ENCODE data around the gene PATZ1. TPM values are rescaled to one million over a fixed set of nuclear protein-coding genes. Genes with fewer than 3 reads are reported as not detected.

The PATZ1 gene
- total and polyA plus RNA-seq, 2 donors (not counting 3 experiments of a cell fraction or from before 2014, with no cell fraction given) = 19.7 to 23.7 TPM

DNA sequence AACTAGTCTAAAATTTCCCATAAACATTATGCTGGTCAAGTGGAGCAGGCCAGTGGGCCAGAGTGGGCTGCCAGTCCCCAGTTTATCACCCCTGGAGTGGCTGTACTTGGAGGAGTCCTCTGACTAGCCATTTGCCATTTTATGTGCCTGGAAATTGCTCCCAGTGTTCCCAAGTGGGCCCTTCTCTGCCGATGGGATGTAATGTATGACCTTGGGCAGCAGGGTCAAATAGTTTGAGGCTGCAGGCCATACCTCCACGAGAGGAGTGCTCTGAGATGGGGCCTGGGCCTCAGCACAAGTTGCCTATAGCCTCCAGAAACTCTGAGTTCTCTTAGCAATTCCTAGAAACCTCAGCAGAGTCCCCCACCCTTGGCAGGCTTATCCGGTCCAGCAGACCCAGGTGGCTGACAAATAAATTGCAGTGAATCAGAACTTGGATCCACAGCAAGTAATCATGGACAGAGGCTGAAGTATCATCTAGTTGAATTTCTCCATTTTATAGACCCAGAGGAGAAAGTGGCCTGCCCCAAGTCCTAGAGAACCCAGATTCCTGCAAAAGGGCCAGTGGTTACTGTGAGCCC, 17.8 kb upstream of the PATZ1 start:
- no peaks in the 10 kb centered on the region for H3K4me1 ChIP-seq (ENCODE audit: control insufficient read depth, extremely low read depth, insufficient read depth, low read length)
- FAIRE-seq = no peak
- no peaks in the 10 kb centered on the region for H3K79me2 ChIP-seq (ENCODE audit: control insufficient read depth, insufficient read depth, low read length)
- no peak overlapping the region for H3K9ac ChIP-seq (replicated peaks; ENCODE audit: extremely low read depth, insufficient read depth, low read length)
- peaks cover 0 to 2% of the 10 kb centered on the region in 2 experiments for H3K27me3 ChIP-seq (ENCODE audit: control insufficient read depth in 2 of 2, insufficient read depth in 2 of 2, low read length in 2 of 2)
- no peaks in the 10 kb centered on the region for H4K20me1 ChIP-seq (replicated peaks; ENCODE audit: control insufficient read depth, extremely low read depth, insufficient read depth, low read length)
- no peaks in the 10 kb centered on the region for H3K36me3 ChIP-seq (ENCODE audit: control insufficient read depth in 2 of 2, extremely low read depth in 1 of 2, insufficient read depth in 2 of 2, low read length in 2 of 2)
- no peaks in the 10 kb centered on the region for H3K9me1 ChIP-seq (replicated peaks; ENCODE audit: control insufficient read depth, extremely low read depth, insufficient read depth, low read length)
- H3K4me2 ChIP-seq (ENCODE audit: insufficient read depth, low read length) = no peak overlapping the region
- no peak for TF ChIP-seq GATA2 (IDR thresholded peaks at IDR 0.05; ENCODE audit: insufficient read depth, insufficient read length, low read depth, low read length)
- TF ChIP-seq MAX (IDR thresholded peaks at IDR 0.05; ENCODE audit: insufficient read depth, insufficient read length) = no peak
- no peak for TF ChIP-seq POLR2AphosphoS5 (IDR thresholded peaks at IDR 0.05; ENCODE audit: insufficient read depth, low read depth, low read length)
- no peak for TF ChIP-seq FOS (IDR thresholded peaks at IDR 0.05; ENCODE audit: borderline replicate concordance, insufficient read depth, low read length)
- TF ChIP-seq JUN (IDR thresholded peaks at IDR 0.05; ENCODE audit: borderline replicate concordance, insufficient read depth, insufficient read length, low read depth) = no peak
- TF ChIP-seq, protein P1, sequence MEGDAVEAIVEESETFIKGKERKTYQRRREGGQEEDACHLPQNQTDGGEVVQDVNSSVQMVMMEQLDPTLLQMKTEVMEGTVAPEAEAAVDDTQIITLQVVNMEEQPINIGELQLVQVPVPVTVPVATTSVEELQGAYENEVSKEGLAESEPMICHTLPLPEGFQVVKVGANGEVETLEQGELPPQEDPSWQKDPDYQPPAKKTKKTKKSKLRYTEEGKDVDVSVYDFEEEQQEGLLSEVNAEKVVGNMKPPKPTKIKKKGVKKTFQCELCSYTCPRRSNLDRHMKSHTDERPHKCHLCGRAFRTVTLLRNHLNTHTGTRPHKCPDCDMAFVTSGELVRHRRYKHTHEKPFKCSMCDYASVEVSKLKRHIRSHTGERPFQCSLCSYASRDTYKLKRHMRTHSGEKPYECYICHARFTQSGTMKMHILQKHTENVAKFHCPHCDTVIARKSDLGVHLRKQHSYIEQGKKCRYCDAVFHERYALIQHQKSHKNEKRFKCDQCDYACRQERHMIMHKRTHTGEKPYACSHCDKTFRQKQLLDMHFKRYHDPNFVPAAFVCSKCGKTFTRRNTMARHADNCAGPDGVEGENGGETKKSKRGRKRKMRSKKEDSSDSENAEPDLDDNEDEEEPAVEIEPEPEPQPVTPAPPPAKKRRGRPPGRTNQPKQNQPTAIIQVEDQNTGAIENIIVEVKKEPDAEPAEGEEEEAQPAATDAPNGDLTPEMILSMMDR (IDR thresholded peaks at IDR 0.05; ENCODE audit: extremely low read depth in 1 of 2, insufficient read depth in 1 of 2, low read depth in 1 of 2, low read length in 2 of 2) = no peak
- TF ChIP-seq MYC (IDR thresholded peaks at IDR 0.05; ENCODE audit: low read depth, low read length) = no peak
- no peak for TF ChIP-seq EZH2 (IDR thresholded peaks at IDR 0.05; ENCODE audit: borderline replicate concordance, low read depth, low read length, severe bottlenecking)
- no peak for TF ChIP-seq POLR2A (IDR thresholded peaks at IDR 0.05; ENCODE audit: low read depth, low read length)
- dilution Hi-C loops (cut with MboI; ENCODE audit: extremely low pct_ligation_motif_present, low sequenced_read_pairs) (no loop called here), intact Hi-C loops (cut with micrococcal nuclease) (no loop called here)
- no TSS peak for BruUV-seq (replicated peaks)
- no peak overlapping the region for H2AFZ ChIP-seq (ENCODE audit: low read depth, low read length)
- no peak overlapping the region for H3K27ac ChIP-seq (ENCODE audit: insufficient read depth, low read depth, low read length)
- ChIA-PET CTCF (interaction anchor here (1.1 kb wide), 1 partner anchor 13 kb away, joined by 3 read pairs; no protein-coding TSS in a partner anchor), POLR2A (no interaction called here)
- H3K9me3 ChIP-seq (replicated peaks; ENCODE audit: control insufficient read depth, insufficient read depth, low read length) = no peaks in the 10 kb centered on the region
- no peak overlapping the region for H3K4me3 ChIP-seq (replicated peaks in 1 of 3; ENCODE audit: insufficient read depth in 1 of 3, low read depth in 1 of 3, low read length in 3 of 3)
- no peak for DNase-seq (ENCODE audit: low read depth, low spot score)
